Endothelial cell (in vitro differentiated cells): ENCODE measurements around the gene GLP1R. TPM values are rescaled to one million over a fixed set of nuclear protein-coding genes. Genes with fewer than 3 reads are reported as not detected.
A peak's percentile ranks its signal among the peaks of the same experiment; 100 is the strongest.

Source experiments
- DNase-seq: peaks from one replicate; pipeline ENCODE4 v3.0.0; 2021; ENCODE audit warnings: low spot score
- H3K27ac Mint-ChIP-seq: one replicate; pipeline ENCODE4 v1.8.0; 2021; ENCODE audit warnings: mixed read lengths, inconsistent platforms; ENCODE audit not compliant: unreplicated experiment
- H3K27me3 Mint-ChIP-seq: one replicate; pipeline ENCODE4 v1.8.0; 2021; ENCODE audit warnings: mild to moderate bottlenecking, moderate library complexity, mixed read lengths, inconsistent platforms; ENCODE audit not compliant: unreplicated experiment
- H3K36me3 Mint-ChIP-seq: one replicate; pipeline ENCODE4 v1.8.0; 2021; ENCODE audit warnings: mild to moderate bottlenecking, low read depth, mixed read lengths, inconsistent platforms; ENCODE audit not compliant: unreplicated experiment
- H3K4me1 Mint-ChIP-seq: one replicate; pipeline ENCODE4 v1.8.0; 2021; ENCODE audit warnings: mild to moderate bottlenecking, mixed read lengths, inconsistent platforms; ENCODE audit not compliant: unreplicated experiment
- H3K4me3 Mint-ChIP-seq: one replicate; pipeline ENCODE4 v1.8.0; 2021; ENCODE audit warnings: mild to moderate bottlenecking, mixed read lengths, inconsistent platforms; ENCODE audit not compliant: unreplicated experiment
- H3K9me3 Mint-ChIP-seq: one replicate; pipeline ENCODE4 v1.8.0; 2021; ENCODE audit warnings: mixed read lengths, inconsistent platforms; ENCODE audit not compliant: unreplicated experiment
- total RNA-seq: library from RNA; stranded (reverse); fragmentation: NEBNext Ultra II Directional; extraction: Animal tissue kit (Norgen Biotek cat#: 25700); gene quantifications from one replicate; pipeline ENCODE4 v1.2.1, GENCODE V29; 2021; ENCODE audit not compliant: unreplicated experiment
- TF ChIP-seq, protein P1 (sequence below): fragments of 200-600 bp; sonication (generic); IDR thresholded peaks from one replicate; pipeline ENCODE4 v1.5.0; 2021; ENCODE audit warnings: antibody characterized with exemption; ENCODE audit not compliant: unreplicated experiment

The GLP1R gene
- total RNA-seq, 1 donor from 2014 or later: 42.5 TPM

DNA sequence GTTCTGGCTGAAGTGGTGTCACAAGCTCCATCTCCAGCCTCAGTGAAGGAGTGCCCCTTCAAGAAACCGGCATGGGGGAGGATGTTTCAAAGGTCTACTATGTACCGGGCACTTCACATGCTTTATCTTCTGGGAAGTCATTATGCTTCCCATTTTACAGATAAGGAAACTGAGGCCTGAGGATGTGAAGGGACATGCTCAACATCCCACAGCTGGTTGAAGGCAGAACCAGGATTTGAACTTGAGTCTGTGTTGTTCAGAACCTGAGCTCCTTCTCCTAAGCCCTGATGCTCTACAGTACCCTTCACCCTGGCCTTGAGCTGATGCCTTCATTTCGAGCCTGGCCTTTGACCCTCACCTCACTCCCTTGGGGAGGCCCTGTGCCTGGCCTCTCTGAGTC, 13.0 kb downstream of the GLP1R start:
- Mint-ChIP-seq H3K27ac (no peak overlapping the region), H3K27me3 (peaks cover 16% of the 10 kb centered on the region), H3K36me3 (peaks cover 41% of the 10 kb centered on the region), H3K9me3 (no peaks in the 10 kb centered on the region), H3K4me3 (no peak overlapping the region), H3K4me1 (no peaks in the 10 kb centered on the region)
- no peak for DNase-seq
- TF ChIP-seq, protein P1, sequence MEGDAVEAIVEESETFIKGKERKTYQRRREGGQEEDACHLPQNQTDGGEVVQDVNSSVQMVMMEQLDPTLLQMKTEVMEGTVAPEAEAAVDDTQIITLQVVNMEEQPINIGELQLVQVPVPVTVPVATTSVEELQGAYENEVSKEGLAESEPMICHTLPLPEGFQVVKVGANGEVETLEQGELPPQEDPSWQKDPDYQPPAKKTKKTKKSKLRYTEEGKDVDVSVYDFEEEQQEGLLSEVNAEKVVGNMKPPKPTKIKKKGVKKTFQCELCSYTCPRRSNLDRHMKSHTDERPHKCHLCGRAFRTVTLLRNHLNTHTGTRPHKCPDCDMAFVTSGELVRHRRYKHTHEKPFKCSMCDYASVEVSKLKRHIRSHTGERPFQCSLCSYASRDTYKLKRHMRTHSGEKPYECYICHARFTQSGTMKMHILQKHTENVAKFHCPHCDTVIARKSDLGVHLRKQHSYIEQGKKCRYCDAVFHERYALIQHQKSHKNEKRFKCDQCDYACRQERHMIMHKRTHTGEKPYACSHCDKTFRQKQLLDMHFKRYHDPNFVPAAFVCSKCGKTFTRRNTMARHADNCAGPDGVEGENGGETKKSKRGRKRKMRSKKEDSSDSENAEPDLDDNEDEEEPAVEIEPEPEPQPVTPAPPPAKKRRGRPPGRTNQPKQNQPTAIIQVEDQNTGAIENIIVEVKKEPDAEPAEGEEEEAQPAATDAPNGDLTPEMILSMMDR: no peak

DNA sequence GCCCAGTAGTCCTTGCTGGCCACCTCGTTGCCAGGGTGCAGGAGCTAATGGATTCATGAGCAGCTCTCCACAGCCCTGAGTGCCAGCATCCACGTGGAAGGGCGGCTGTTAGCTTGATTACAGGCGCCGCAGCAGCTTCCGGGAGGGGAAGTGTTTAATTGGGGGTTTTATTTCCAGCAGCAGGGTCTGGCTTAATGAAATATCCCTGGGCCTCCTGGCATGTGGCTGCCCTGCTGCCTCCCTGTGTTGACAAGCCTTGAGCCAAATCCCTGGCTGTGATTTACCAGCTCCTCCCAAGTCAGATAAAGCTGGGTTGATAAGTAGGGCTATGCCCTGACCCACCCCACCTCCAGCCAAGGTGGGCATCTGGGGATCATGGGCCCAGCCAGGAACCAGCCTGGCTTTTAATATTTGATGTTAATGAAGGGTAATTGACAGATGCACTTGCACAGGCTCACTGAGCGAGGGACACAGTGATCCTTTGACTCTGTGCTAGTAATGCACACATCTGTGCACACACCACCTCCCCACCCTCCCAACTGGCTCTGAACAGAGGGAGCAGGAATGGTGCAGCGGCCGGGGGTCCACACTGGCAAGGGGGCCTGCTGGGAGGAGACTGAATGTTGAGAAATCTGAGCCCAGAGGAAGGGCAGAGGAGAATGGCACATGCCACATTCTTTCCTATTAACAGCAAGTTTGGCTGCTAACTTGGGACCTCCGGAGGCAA, 13.6 kb downstream of the GLP1R start:
- Mint-ChIP-seq H3K36me3 (peaks cover 41% of the 10 kb centered on the region), H3K4me3 (no peak overlapping the region), H3K27ac (peak overlapping the region; percentile 42), H3K4me1 (no peaks in the 10 kb centered on the region), H3K27me3 (peaks cover 13% of the 10 kb centered on the region), H3K9me3 (no peaks in the 10 kb centered on the region)
- TF ChIP-seq, protein P1: no peak
- DNase-seq: no peak

DNA sequence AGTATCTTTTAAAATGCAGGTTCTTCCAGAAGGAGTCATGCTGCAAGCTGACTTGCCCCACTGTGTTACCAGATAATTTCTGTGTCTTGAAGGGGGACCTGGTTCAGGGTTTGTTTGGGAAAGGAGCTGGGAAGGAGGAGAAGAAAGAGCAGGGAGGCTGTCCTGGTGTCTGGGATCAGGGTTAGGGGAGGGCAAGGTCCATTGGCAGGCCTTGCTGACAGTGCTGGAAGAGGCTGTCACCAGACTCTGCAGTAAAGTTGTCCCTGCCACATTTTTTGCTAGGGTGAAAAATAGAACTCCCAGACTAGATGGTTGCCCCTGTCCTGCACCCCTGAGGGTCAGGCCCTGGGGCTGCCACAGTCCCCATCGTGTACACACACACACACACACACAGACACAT, 14.9 kb downstream of the GLP1R start:
- H3K4me3 Mint-ChIP-seq: peak overlapping the region; percentile 59
- TF ChIP-seq, protein P1: no peak
- peaks cover 13% of the 10 kb centered on the region for H3K27me3 Mint-ChIP-seq
- H3K9me3 Mint-ChIP-seq: no peaks in the 10 kb centered on the region
- no peak overlapping the region for H3K27ac Mint-ChIP-seq
- no peak for DNase-seq
- H3K4me1 Mint-ChIP-seq: no peaks in the 10 kb centered on the region
- H3K36me3 Mint-ChIP-seq: peaks cover 39% of the 10 kb centered on the region

DNA sequence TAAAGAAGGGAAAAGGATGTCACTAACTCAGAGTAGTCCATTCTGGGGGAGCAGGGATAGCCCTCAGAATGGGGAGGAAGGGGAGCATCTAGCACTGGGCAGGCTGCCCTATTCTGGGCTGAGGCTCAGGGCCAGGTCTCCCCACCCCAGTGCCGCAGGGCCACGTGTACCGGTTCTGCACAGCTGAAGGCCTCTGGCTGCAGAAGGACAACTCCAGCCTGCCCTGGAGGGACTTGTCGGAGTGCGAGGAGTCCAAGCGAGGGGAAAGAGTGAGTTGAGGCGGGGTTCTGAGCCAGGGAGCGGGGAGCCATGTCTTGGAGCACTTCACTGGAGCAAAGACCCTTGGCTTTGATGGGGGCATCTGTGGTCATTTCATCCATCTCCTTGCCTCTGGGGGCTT, 17.0 kb downstream of the GLP1R start:
- H3K9me3 Mint-ChIP-seq: no peaks in the 10 kb centered on the region
- H3K27ac Mint-ChIP-seq: no peak overlapping the region
- H3K4me1 Mint-ChIP-seq: no peaks in the 10 kb centered on the region
- DNase-seq: no peak
- no peak overlapping the region for H3K4me3 Mint-ChIP-seq
- H3K27me3 Mint-ChIP-seq: peaks cover 13% of the 10 kb centered on the region
- TF ChIP-seq, protein P1: no peak
- peaks cover 32% of the 10 kb centered on the region for H3K36me3 Mint-ChIP-seq

DNA sequence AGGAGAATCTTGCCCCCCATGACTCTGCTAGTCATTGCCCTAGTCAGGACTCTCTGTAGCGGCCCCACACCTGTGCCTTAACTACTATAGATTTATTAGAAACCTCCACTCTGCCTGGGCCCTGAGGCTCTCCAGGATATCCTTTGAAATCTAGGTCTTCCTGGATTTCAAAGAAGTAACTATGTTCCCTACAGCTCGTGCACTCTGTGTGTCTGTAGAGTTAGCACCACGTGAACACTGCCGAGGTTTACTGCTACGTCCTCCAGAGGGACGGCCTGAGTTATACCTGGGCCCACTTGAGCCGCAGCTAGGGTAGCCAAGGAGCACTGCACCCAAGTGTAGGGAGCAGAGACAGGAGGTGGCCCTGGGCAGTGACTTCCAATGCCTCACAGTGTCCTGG, 19.8 kb downstream of the GLP1R start:
- DNase-seq: no peak
- peaks cover 8% of the 10 kb centered on the region for H3K4me1 Mint-ChIP-seq
- TF ChIP-seq, protein P1: no peak
- H3K27me3 Mint-ChIP-seq: peaks cover 10% of the 10 kb centered on the region
- no peaks in the 10 kb centered on the region for H3K9me3 Mint-ChIP-seq
- no peak overlapping the region for H3K27ac Mint-ChIP-seq
- peaks cover 27% of the 10 kb centered on the region for H3K36me3 Mint-ChIP-seq
- H3K4me3 Mint-ChIP-seq: no peak overlapping the region
